Mesenchymal stem cell (in vitro differentiated cells and primary cell): ENCODE measurements around the gene TLCD2.

ENCODE experiments used
- DNase-seq: peaks from one replicate; pipeline ENCODE4 v3.0.0-alpha.2; 2013
- H2AFZ ChIP-seq: one replicate; pipeline ENCODE4 v1.6.1; 2013; ENCODE audit warnings: low read depth, mild to moderate bottlenecking, control low read depth, inconsistent platforms, low read length, moderate library complexity
- H2AK5ac ChIP-seq: 2 replicates; pipeline ENCODE4 v1.6.1; 2013; ENCODE audit warnings: low read length, moderate library complexity, mild to moderate bottlenecking, inconsistent platforms; ENCODE audit not compliant: severe bottlenecking
- H2BK120ac ChIP-seq: one replicate; pipeline ENCODE4 v1.6.1; 2013; ENCODE audit warnings: low read depth, mild to moderate bottlenecking, inconsistent platforms, low read length, moderate library complexity
- H2BK12ac ChIP-seq, 2 experiments: one replicate each; pipeline ENCODE4 v1.6.1; 2013; ENCODE audit warnings: inconsistent platforms in 2 of 2, low read length in 2 of 2, mild to moderate bottlenecking in 2 of 2, moderate library complexity in 2 of 2, control low read depth in 1 of 2
- H2BK15ac ChIP-seq: one replicate; pipeline ENCODE4 v1.6.1; 2013; ENCODE audit warnings: mild to moderate bottlenecking, low read depth, inconsistent platforms; ENCODE audit not compliant: poor library complexity, severe bottlenecking
- H2BK5ac ChIP-seq: 2 replicates; pipeline ENCODE4 v1.6.1; 2013; ENCODE audit warnings: low read depth, mild to moderate bottlenecking, low read length, control low read depth, inconsistent platforms; ENCODE audit not compliant: poor library complexity, severe bottlenecking
- H3K14ac ChIP-seq, 2 experiments: one replicate each; pipeline ENCODE4 v1.6.1; 2013; ENCODE audit warnings: inconsistent platforms in 2 of 2, low read length in 2 of 2, control low read depth in 1 of 2, mild to moderate bottlenecking in 1 of 2, moderate library complexity in 1 of 2
- H3K18ac ChIP-seq, 2 experiments: one replicate each; pipeline ENCODE4 v1.6.1; 2013; ENCODE audit warnings: inconsistent platforms in 2 of 2, low read length in 2 of 2, control low read depth in 1 of 2, low read depth in 1 of 2, mild to moderate bottlenecking in 1 of 2
- H3K23ac ChIP-seq, 2 experiments: one replicate each; pipeline ENCODE4 v1.6.1; 2013; ENCODE audit warnings: inconsistent platforms in 2 of 2, low read length in 2 of 2, mild to moderate bottlenecking in 2 of 2, moderate library complexity in 2 of 2, control low read depth in 1 of 2
- H3K27ac ChIP-seq: 2 replicates; pipeline ENCODE4 v1.5.1; 2013; ENCODE audit warnings: mild to moderate bottlenecking, moderate library complexity, low read length, control low read depth, inconsistent platforms; ENCODE audit not compliant: poor library complexity, severe bottlenecking
- H3K27me3 ChIP-seq, 2 experiments: 2 replicates each; pipeline versions ENCODE4 v1.6.1 to v1.7.0; 2013; ENCODE audit warnings: low read length in 2 of 2, mild to moderate bottlenecking in 2 of 2, moderate library complexity in 2 of 2, control low read depth in 1 of 2, inconsistent platforms in 1 of 2; ENCODE audit not compliant: control insufficient read depth in 1 of 2, insufficient read depth in 1 of 2
- H3K36me3 ChIP-seq, 2 experiments: 2 replicates each; pipeline versions ENCODE4 v1.6.1 to v1.7.0; 2013; ENCODE audit warnings: low read length in 2 of 2, control low read depth in 1 of 2, inconsistent platforms in 1 of 2, low read depth in 1 of 2, mild to moderate bottlenecking in 1 of 2; ENCODE audit not compliant: insufficient read depth in 2 of 2, control insufficient read depth in 1 of 2
- H3K4ac ChIP-seq, 2 experiments: one replicate each; pipeline ENCODE4 v1.6.1; 2013; ENCODE audit warnings: inconsistent platforms in 2 of 2, low read length in 2 of 2, mild to moderate bottlenecking in 2 of 2, moderate library complexity in 2 of 2, control low read depth in 1 of 2, low read depth in 1 of 2
- H3K4me1 ChIP-seq: 2 replicates; pipeline ENCODE4 v1.6.1; 2013; ENCODE audit warnings: low read depth, low read length, control low read depth; ENCODE audit not compliant: control insufficient read depth, insufficient read depth
- H3K4me2 ChIP-seq: 2 replicates; pipeline ENCODE4 v1.6.1; 2013; ENCODE audit warnings: low read length, mild to moderate bottlenecking, inconsistent platforms; ENCODE audit not compliant: poor library complexity, severe bottlenecking
- H3K4me3 ChIP-seq, 2 experiments: 2 replicates each; pipeline versions ENCODE4 v1.5.1 to v1.7.0; 2013; ENCODE audit warnings: low read length in 2 of 2, mild to moderate bottlenecking in 2 of 2, control low read depth in 1 of 2, low read depth in 1 of 2; ENCODE audit not compliant: insufficient read depth in 1 of 2
- H3K79me1 ChIP-seq: replicated peaks from 2 replicates; pipeline ENCODE4 v1.6.1; 2013; ENCODE audit warnings: mild to moderate bottlenecking, control low read depth, low read length, inconsistent platforms; ENCODE audit not compliant: poor library complexity, severe bottlenecking
- H3K9ac ChIP-seq: 2 replicates; pipeline ENCODE4 v1.7.0; 2013; ENCODE audit warnings: mild to moderate bottlenecking, low read length, moderate library complexity
- H3K9me3 ChIP-seq: 2 replicates; pipeline ENCODE4 v1.7.0; 2013; ENCODE audit warnings: mild to moderate bottlenecking, low read length; ENCODE audit not compliant: control insufficient read depth
- H4K8ac ChIP-seq: one replicate; pipeline ENCODE4 v1.6.1; 2013; ENCODE audit warnings: inconsistent platforms, mild to moderate bottlenecking, low read length, moderate library complexity
- H4K91ac ChIP-seq: one replicate; pipeline ENCODE4 v1.6.1; 2013; ENCODE audit warnings: mild to moderate bottlenecking, low read length, inconsistent platforms
- WGBS: methylation state at CpG from one replicate; pipeline ENCODE4 v1.1.7; 2013; ENCODE audit warnings: mixed read lengths; 5-methylcytosine and 5-hydroxymethylcytosine counted together

Gene TLCD2

GRCh38 chr17:1713160-1713877, 3.1 kb upstream of the TLCD2 start:
- WGBS, result 50% methylated on average over 7 of the region's 10 CpGs
- Histone ChIP-seq H3K27me3 (no peaks in the 10 kb centered on the region), H3K4me1 (peaks cover 41% of the 10 kb centered on the region), H3K4ac (no peak overlapping the region), H2BK120ac (no peak overlapping the region), H3K9ac (peak overlapping the region; percentile 93), H3K23ac (no peak overlapping the region), H3K18ac (no peak overlapping the region), H2BK15ac (no peak overlapping the region), H3K4me3 (peak overlapping the region; percentile 85 to 92), H3K27ac (peak overlapping the region; percentile 99), H2AK5ac (no peak overlapping the region), H2BK12ac (no peak overlapping the region), H3K9me3 (no peaks in the 10 kb centered on the region), H3K36me3 (peaks cover 35 to 40% of the 10 kb centered on the region in 2 experiments), H3K4me2 (peak overlapping the region; percentile 87), H4K8ac (no peak overlapping the region), H3K79me1 (peaks cover under 1% of the 10 kb centered on the region), H2AFZ (no peak overlapping the region), H3K14ac (peak overlapping the region in 1 of 2 experiments; percentile 64), H2BK5ac (no peak overlapping the region), H4K91ac (no peak overlapping the region)
- no peak for DNase-seq

GRCh38 chr17:1712271-1712670, 2.1 kb upstream of the TLCD2 start:
- Histone ChIP-seq H3K18ac (no peak overlapping the region), H3K79me1 (no peaks in the 10 kb centered on the region), H2BK5ac (no peak overlapping the region), H2BK120ac (no peak overlapping the region), H2BK15ac (no peak overlapping the region), H3K23ac (peak overlapping the region in 1 of 2 experiments; percentile 61), H3K9ac (peak overlapping the region; percentile 93), H3K4me2 (peak overlapping the region; percentile 15), H4K8ac (no peak overlapping the region), H2BK12ac (no peak overlapping the region), H3K27ac (peak overlapping the region; percentile 99), H4K91ac (no peak overlapping the region), H3K4me3 (peak overlapping the region in 1 of 2 experiments; percentile 92), H3K27me3 (no peaks in the 10 kb centered on the region), H2AFZ (no peak overlapping the region), H3K36me3 (peaks cover 39 to 50% of the 10 kb centered on the region in 2 experiments), H3K14ac (peak overlapping the region in 1 of 2 experiments; percentile 74), H2AK5ac (no peak overlapping the region), H3K9me3 (no peaks in the 10 kb centered on the region), H3K4ac (no peak overlapping the region), H3K4me1 (peaks cover 37% of the 10 kb centered on the region)
- no peak for DNase-seq
- WGBS, result 88% methylated on average over 8 of the region's 8 CpGs

GRCh38 chr17:1711804-1712203, 1.6 kb upstream of the TLCD2 start:
- Histone ChIP-seq H2BK5ac (no peak overlapping the region), H3K14ac (no peak overlapping the region), H2AFZ (no peak overlapping the region), H3K23ac (no peak overlapping the region), H2BK120ac (no peak overlapping the region), H3K27me3 (no peaks in the 10 kb centered on the region), H4K91ac (no peak overlapping the region), H3K9ac (peak overlapping the region; percentile 93), H2BK12ac (no peak overlapping the region), H3K4me1 (peaks cover 37% of the 10 kb centered on the region), H3K18ac (no peak overlapping the region), H3K27ac (no peak overlapping the region), H3K36me3 (peaks cover 39 to 50% of the 10 kb centered on the region in 2 experiments), H4K8ac (no peak overlapping the region), H3K4ac (no peak overlapping the region), H3K79me1 (no peaks in the 10 kb centered on the region), H3K4me3 (peak overlapping the region in 1 of 2 experiments; percentile 92), H2BK15ac (no peak overlapping the region), H3K9me3 (no peaks in the 10 kb centered on the region), H3K4me2 (no peak overlapping the region), H2AK5ac (no peak overlapping the region)
- DNase-seq, result peak; percentile 41
- WGBS, result 95% methylated on average over 2 of the region's 4 CpGs

- Histone ChIP-seq H3K23ac (no peak overlapping the region), H3K4me1 (peaks cover 37% of the 10 kb centered on the region), H3K9me3 (no peaks in the 10 kb centered on the region), H3K36me3 (peaks cover 39 to 50% of the 10 kb centered on the region in 2 experiments), H2BK5ac (no peak overlapping the region), H4K91ac (peak overlapping the region; percentile 91), H4K8ac (peak overlapping the region; percentile 7), H3K14ac (no peak overlapping the region), H2BK12ac (peak overlapping the region in 1 of 2 experiments; percentile 22), H3K27me3 (no peaks in the 10 kb centered on the region), H3K4ac (no peak overlapping the region), H2BK15ac (no peak overlapping the region), H3K4me2 (peak overlapping the region; percentile 96), H3K9ac (peak overlapping the region; percentile 93), H2BK120ac (no peak overlapping the region), H3K18ac (peak overlapping the region; percentile 31 to 68), H2AK5ac (no peak overlapping the region), H3K4me3 (peak overlapping the region; percentile 68 to 77), H2AFZ (no peak overlapping the region), H3K27ac (peak overlapping the region; percentile 42), H3K79me1 (no peaks in the 10 kb centered on the region)
- WGBS, result 25% methylated on average over 14 of the region's 14 CpGs
- peak; percentile 46 for DNase-seq
These were observed 803 bp upstream of the TLCD2 start for GRCh38 chr17:1710807-1711553.
